ENCODE results near the gene CCL27.
"Not testable (repeated sequence)": the region's sequence is repeated elsewhere in the genome, so short reads cannot be mapped to it uniquely, and the experiment has no call there.

The CCL27 gene

GRCh38 chr9:34646211-34647083 lies 16.0 kb downstream of the CCL27 start, which contains the start of gene GALT:
Gene GALT (plus strand): TSS chr9:34646675. CDS start chr9:34646705, 30 bp downstream.
- DNase-seq (ENCODE audit: low read depth) = peak; percentile 41

GRCh38 chr9:34644766-34645314 lies 17.6 kb downstream of the CCL27 start:
- H3K4me3 ChIP-seq (ENCODE audit: low read depth, low read length) = no peak overlapping the region
- DNase-seq (ENCODE audit: low read depth) = no peak
- no peak for TF ChIP-seq CTCF (IDR thresholded peaks at IDR 0.05; ENCODE audit: control insufficient read depth, extremely low read depth, insufficient read depth)

More at GRCh38 chr9:34646211-34647083, 16.0 kb downstream of the CCL27 start, which contains the start of gene GALT:
- TF ChIP-seq CTCF (IDR thresholded peaks at IDR 0.05; ENCODE audit: control insufficient read depth, extremely low read depth, insufficient read depth) = peak; percentile 57
- H3K4me3 ChIP-seq (ENCODE audit: low read depth, low read length) = peak within 1 kb of the TSS; percentile 71

- no peak overlapping the region for H3K4me3 ChIP-seq (ENCODE audit: low read depth, low read length)
- no peak for TF ChIP-seq CTCF (IDR thresholded peaks at IDR 0.05; ENCODE audit: control insufficient read depth, extremely low read depth, insufficient read depth)
- DNase-seq (ENCODE audit: low read depth) = no peak
Measured at GRCh38 chr9:34642679-34643078, 19.8 kb downstream of the CCL27 start.

GRCh38 chr9:34639322-34639721 lies 23.1 kb downstream of the CCL27 start:
- not testable (repeated sequence) for DNase-seq (ENCODE audit: low read depth)

GRCh38 chr9:34638138-34638445 lies 24.4 kb downstream of the CCL27 start:
- DNase-seq (ENCODE audit: low read depth) = no peak

More at GRCh38 chr9:34639322-34639721, 23.1 kb downstream of the CCL27 start:
- not testable (repeated sequence) for H3K4me3 ChIP-seq (ENCODE audit: low read depth, low read length)

GRCh38 chr9:34637356-34638137 lies 24.9 kb downstream of the CCL27 start, which contains the start of gene SIGMAR1:
Gene SIGMAR1 (minus strand): TSS chr9:34637787. CDS start chr9:34637697, 90 bp downstream.
- DNase-seq (ENCODE audit: low read depth) = peak; percentile 76
- peak within 1 kb of the TSS; percentile 83 for H3K4me3 ChIP-seq (ENCODE audit: low read depth, low read length)
- TF ChIP-seq CTCF (IDR thresholded peaks at IDR 0.05; ENCODE audit: control insufficient read depth, extremely low read depth, insufficient read depth) = no peak

More at GRCh38 chr9:34638138-34638445, 24.4 kb downstream of the CCL27 start:
- peak overlapping the region; percentile 83 for H3K4me3 ChIP-seq (ENCODE audit: low read depth, low read length)
- no peak for TF ChIP-seq CTCF (IDR thresholded peaks at IDR 0.05; ENCODE audit: control insufficient read depth, extremely low read depth, insufficient read depth)

All from LNCaP clone FGC (cell line).